ENCODE data around the gene EIF3K. TPM values are rescaled to one million over a fixed set of nuclear protein-coding genes. Genes with fewer than 3 reads are reported as not detected.

Gene EIF3K
- total and polyA plus RNA-seq, 2 of the 13 experiments (the other 11 are each of a cell fraction or from before 2014, with no cell fraction given) = 179 to 258 TPM

DNA sequence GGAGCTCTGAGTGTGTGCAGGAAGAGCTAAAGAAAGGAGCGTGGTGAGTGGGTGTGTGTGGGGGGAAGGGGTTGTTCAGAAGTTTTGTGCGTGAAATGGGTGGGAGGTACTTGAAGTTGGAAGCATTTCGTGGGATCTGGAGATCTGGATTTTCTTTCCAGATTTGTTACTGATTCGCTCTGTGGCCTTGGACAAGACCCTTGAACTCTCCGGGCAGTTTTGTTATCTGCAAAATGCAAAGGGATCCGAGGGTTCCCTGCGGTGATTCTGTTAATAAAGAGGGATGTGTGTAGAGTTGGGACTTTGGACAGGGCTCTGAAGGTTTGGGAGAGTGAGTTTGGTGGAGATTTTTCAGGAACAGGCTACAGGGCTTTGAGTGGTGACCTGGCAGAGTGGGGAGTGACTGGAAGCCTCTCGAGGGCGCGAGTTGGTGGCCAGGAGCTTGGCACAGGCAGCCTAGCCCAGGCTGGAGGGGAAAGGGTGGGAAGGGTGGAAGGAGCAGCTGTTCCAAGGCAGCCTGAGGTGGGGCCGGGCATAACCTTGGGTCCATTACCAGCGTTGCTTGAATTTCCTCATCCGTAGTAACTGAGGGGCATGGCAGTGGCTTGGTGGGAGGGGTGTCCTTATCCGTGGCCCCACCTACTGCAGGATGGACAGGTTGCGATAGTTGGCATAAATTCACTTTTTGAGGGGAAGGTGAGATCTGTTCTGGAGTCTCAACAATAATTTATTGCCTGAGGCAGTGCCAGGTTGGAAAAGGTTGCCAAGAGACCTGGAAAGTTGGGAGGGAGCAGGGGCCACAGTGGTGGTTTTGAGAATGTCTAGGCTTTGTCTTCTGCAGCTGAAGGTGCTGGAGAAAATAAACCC is 30.6 kb downstream of the EIF3K start (continued):
- TF ChIP-seq ZNF510 (CRISPR knock-in tag; IDR thresholded peaks at IDR 0.05; ENCODE audit: low read depth) (no peak), NR2F2 (IDR thresholded peaks at IDR 0.05; ENCODE audit: borderline replicate concordance, low read depth) (peak; percentile 65; the same call in 1 of the 2 replicates), MBNL3 (CRISPR knock-in tag; conservative IDR thresholded peaks at IDR 0.05) (no peak), ZNF496 (CRISPR knock-in tag; IDR thresholded peaks at IDR 0.05; ENCODE audit: insufficient replicate concordance) (no peak), ZC3H4 (CRISPR knock-in tag; IDR thresholded peaks at IDR 0.05; ENCODE audit: borderline replicate concordance) (no peak), KLF9 (CRISPR knock-in tag; IDR thresholded peaks at IDR 0.05; ENCODE audit: low read depth) (no peak), REXO4 (CRISPR knock-in tag; IDR thresholded peaks at IDR 0.05; ENCODE audit: borderline replicate concordance) (no peak), FOXM1 (CRISPR knock-in tag; IDR thresholded peaks at IDR 0.05) (no peak), ZFX (CRISPR knock-in tag; IDR thresholded peaks at IDR 0.05; ENCODE audit: low read depth) (peak; percentile 50), ZBTB42 (CRISPR knock-in tag; IDR thresholded peaks at IDR 0.05) (no peak), ATRX (CRISPR knock-in tag; IDR thresholded peaks at IDR 0.05; ENCODE audit: borderline replicate concordance) (no peak), SRY (CRISPR knock-in tag; IDR thresholded peaks at IDR 0.05) (no peak; the same call in 1 of the 2 replicates), SALL1 (CRISPR knock-in tag; IDR thresholded peaks at IDR 0.05) (peak; percentile 48), ARID2 (CRISPR knock-in tag; IDR thresholded peaks at IDR 0.05; ENCODE audit: borderline replicate concordance) (peak; percentile 51; the same call in 1 of the 2 replicates), KDM5A (IDR thresholded peaks at IDR 0.05; ENCODE audit: borderline replicate concordance, low read length) (no peak)
- TF ChIP-seq, protein P1, sequence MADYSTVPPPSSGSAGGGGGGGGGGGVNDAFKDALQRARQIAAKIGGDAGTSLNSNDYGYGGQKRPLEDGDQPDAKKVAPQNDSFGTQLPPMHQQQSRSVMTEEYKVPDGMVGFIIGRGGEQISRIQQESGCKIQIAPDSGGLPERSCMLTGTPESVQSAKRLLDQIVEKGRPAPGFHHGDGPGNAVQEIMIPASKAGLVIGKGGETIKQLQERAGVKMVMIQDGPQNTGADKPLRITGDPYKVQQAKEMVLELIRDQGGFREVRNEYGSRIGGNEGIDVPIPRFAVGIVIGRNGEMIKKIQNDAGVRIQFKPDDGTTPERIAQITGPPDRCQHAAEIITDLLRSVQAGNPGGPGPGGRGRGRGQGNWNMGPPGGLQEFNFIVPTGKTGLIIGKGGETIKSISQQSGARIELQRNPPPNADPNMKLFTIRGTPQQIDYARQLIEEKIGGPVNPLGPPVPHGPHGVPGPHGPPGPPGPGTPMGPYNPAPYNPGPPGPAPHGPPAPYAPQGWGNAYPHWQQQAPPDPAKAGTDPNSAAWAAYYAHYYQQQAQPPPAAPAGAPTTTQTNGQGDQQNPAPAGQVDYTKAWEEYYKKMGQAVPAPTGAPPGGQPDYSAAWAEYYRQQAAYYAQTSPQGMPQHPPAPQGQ (CRISPR knock-in tag; IDR thresholded peaks at IDR 0.05; ENCODE audit: borderline replicate concordance) = no peak
- TF ChIP-seq, protein P2, sequence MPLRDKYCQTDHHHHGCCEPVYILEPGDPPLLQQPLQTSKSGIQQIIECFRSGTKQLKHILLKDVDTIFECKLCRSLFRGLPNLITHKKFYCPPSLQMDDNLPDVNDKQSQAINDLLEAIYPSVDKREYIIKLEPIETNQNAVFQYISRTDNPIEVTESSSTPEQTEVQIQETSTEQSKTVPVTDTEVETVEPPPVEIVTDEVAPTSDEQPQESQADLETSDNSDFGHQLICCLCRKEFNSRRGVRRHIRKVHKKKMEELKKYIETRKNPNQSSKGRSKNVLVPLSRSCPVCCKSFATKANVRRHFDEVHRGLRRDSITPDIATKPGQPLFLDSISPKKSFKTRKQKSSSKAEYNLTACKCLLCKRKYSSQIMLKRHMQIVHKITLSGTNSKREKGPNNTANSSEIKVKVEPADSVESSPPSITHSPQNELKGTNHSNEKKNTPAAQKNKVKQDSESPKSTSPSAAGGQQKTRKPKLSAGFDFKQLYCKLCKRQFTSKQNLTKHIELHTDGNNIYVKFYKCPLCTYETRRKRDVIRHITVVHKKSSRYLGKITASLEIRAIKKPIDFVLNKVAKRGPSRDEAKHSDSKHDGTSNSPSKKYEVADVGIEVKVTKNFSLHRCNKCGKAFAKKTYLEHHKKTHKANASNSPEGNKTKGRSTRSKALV (CRISPR knock-in tag; IDR thresholded peaks at IDR 0.05) = 0 out of 2 replicates have a peak, but pooled peaks have one; percentile 31
- TF ChIP-seq, protein P3, sequence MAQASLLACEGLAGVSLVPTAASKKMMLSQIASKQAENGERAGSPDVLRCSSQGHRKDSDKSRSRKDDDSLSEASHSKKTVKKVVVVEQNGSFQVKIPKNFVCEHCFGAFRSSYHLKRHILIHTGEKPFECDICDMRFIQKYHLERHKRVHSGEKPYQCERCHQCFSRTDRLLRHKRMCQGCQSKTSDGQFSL (CRISPR knock-in tag; IDR thresholded peaks at IDR 0.05) = peak; percentile 76; the same call in 1 of the 2 replicates
- TF ChIP-seq, protein P4, sequence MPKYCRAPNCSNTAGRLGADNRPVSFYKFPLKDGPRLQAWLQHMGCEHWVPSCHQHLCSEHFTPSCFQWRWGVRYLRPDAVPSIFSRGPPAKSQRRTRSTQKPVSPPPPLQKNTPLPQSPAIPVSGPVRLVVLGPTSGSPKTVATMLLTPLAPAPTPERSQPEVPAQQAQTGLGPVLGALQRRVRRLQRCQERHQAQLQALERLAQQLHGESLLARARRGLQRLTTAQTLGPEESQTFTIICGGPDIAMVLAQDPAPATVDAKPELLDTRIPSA (CRISPR knock-in tag; IDR thresholded peaks at IDR 0.05; ENCODE audit: borderline replicate concordance) = no peak
- TF ChIP-seq, protein P5, sequence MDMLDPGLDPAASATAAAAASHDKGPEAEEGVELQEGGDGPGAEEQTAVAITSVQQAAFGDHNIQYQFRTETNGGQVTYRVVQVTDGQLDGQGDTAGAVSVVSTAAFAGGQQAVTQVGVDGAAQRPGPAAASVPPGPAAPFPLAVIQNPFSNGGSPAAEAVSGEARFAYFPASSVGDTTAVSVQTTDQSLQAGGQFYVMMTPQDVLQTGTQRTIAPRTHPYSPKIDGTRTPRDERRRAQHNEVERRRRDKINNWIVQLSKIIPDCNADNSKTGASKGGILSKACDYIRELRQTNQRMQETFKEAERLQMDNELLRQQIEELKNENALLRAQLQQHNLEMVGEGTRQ (IDR thresholded peaks at IDR 0.05; ENCODE audit: low read depth, low read length) = no peak
- TF ChIP-seq, protein P5 (CRISPR knock-in tag; IDR thresholded peaks at IDR 0.05; ENCODE audit: borderline replicate concordance) = no peak

All from HepG2 (cell line).